ENCODE measurements around the gene MYO18A.

DNA sequence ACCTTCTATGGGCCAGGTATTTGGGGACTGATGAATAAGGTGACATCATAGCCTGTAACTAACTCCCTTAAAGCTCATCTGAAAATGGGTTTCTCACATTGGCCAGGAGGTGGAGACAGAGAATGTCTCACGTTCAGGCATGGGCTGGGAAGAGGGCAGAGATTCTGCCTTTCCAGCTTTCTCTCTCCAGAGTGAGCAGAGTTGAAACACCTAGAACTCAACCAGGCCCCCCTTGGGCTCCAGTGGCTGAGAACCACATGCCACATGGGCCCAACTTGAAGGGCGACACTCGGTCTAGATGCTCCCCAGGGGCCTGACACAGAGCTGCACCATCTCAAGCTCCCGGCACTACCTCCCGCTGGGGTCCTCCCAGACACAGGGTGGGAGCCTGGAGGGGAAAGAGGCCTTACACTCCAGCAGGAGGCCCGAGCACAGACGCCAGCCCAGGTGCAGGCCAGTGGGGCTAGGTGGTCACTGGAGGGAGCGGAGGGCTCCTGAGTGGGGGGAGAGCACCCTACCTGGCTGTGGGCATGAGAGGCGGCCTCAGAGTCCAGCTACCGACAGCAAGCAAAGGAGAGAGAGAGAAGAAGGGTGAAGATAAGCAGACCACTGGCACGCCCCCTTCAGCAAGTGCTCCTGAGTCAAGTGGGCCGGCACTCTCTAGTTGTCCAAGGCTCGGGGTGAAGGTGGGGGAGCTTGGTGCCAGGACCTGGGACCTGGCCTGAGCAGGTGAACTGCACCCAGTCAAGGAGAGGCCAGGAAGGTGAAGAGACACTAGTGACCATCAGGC, 55.9 kb downstream of the MYO18A start:
- no peak for TF ChIP-seq POLR2A (IDR thresholded peaks at IDR 0.05)
- TF ChIP-seq, protein P1, sequence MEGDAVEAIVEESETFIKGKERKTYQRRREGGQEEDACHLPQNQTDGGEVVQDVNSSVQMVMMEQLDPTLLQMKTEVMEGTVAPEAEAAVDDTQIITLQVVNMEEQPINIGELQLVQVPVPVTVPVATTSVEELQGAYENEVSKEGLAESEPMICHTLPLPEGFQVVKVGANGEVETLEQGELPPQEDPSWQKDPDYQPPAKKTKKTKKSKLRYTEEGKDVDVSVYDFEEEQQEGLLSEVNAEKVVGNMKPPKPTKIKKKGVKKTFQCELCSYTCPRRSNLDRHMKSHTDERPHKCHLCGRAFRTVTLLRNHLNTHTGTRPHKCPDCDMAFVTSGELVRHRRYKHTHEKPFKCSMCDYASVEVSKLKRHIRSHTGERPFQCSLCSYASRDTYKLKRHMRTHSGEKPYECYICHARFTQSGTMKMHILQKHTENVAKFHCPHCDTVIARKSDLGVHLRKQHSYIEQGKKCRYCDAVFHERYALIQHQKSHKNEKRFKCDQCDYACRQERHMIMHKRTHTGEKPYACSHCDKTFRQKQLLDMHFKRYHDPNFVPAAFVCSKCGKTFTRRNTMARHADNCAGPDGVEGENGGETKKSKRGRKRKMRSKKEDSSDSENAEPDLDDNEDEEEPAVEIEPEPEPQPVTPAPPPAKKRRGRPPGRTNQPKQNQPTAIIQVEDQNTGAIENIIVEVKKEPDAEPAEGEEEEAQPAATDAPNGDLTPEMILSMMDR (IDR thresholded peaks at IDR 0.05), result peak; percentile 48 to 79 (median 68)
